Hematopoietic multipotent progenitor cell treated with erythropoietin and hydrocortisone succinate and interleukin-3 and kit ligand, for 17 days (in vitro differentiated cells): Measurements from ENCODE around the gene LRMDA.

Experiments
- DNase-seq: peaks from one replicate; pipeline ENCODE4 v3.0.0-alpha.2; 2015; ENCODE audit warnings: low spot score

Gene LRMDA

DNA sequence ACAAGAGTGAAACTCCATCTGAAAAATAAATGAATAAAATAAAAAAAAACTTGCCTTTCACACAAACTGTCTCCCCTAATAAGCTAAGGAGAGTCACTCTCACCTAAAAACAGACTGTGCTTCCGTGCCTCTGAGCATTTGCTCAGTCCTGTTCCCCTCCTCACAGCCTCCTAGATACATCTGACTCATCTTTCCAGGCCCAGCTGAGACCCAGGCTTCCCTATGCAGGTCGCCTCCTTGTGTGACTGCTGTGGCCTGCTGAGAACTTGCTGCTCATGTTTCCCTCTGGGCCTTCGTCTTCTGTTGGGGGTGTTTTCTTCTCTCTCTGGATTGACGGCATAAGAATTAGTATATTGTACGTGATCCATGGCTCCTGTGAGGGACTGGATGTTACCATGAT lies 777.7 kb downstream of the LRMDA start:
- DNase-seq, result no peak

DNA sequence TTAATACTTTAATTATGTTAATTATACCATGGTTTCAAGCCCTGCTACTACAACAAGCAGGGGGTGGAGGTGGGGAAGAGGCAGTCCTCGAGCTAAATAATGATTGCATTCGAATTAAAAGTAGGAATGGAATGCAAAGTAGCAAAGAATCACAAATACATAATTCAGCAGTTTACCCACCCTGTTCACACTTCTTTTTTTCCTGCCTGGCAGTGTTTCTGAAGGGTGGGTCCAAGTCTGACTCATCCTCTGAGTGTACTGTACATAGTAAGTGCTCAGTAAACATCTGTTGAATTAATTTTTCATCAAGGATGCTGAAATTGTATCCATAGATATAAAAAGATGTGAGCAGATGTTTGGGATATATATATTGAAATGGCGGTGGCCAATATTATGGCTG lies 778.8 kb downstream of the LRMDA start:
- DNase-seq, result no peak

DNA sequence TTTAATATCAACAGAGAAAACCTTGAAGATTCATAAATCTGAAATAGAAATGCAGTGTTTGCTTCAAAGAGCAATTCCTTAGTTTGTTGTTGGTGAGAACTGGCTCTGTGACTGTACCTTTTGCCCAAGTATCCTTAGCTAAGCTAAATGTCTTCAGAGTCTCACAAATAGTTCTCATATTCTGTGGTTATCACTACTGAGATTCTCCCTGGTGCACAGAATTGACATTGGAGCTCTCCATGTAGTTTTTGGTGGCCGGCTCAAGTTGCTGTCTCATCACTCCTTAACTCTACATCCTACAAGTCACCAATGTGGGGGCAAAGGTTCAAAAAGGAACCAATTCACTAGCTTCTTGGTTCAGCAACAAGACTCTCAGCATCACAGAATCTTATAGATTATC lies 780.3 kb downstream of the LRMDA start:
- no peak for DNase-seq

DNA sequence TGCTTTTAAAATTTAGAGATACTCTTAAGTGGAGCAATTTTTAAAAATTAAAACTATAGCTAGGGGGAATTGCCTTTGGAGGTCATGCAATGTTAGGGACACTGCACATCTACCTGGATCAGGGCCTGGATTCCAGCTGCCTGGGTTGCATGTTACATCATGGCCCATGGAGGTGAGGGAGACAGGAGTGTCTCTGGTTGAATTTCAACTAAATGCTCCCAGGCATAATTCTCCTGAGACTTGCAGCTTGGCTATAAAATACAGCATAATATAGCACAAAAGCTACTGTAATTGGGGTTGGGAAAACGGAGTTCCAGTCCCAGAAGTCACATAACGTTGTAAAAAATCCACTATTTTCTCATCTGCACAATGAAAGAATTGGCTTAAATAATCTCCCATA lies 782.5 kb downstream of the LRMDA start:
- no peak for DNase-seq

DNA sequence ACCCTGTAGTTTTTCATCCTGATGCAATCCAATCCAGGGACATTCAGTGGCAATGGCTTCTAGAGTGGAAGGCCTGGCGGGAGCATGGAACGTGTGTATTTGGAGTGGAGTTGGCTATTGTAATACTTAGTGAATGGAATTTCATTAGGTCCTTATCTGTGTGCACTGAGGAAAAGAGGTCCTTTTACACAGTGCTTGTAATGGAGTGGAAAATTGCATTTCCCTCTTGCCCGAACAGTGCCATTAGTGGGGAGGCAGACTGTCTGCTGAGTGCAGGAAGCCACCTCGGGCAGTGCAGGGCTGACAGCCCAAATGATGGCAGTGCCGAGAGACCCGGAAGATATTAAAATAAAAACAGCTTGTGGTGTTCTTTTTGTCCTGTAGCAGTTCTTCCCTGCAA lies 786.6 kb downstream of the LRMDA start:
- no peak for DNase-seq

DNA sequence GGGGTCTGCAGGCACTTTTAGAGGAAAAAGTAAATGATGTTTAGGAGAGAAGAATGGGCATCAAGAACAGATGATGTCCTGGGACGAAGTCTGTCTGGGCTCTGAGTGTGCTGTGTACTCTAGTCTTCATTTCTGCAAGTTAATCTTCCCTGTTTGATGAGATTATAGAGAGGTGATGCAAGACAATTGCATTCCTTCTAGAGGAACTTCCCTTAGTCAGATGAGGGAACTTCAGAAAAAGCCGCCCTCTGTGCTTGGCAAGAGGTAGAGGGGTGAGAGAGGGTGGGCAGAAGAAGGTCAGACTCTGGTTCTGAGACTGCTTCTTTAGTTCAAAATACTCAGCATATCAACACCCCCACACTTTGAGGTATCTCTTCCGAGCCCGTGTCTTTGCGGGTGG lies 797.9 kb downstream of the LRMDA start:
- DNase-seq, result no peak

DNA sequence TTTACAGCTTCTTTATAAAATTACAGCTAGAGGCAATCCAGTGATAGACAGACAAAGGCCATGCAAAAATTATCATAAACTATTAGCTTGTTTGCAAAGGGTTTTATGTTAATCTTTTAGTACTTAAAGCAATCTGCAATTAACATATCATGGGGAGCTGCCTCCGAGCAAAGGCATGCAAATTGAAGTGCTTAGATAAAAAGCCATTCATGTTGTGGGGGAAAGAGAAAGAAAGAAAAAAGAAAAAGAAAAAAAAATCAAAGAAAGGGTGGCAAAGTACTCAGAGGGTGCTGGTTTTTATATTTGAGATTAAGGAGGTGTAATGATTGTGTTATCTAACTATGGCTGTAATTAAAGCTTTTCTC lies 799.5 kb downstream of the LRMDA start:
- no peak for DNase-seq

DNA sequence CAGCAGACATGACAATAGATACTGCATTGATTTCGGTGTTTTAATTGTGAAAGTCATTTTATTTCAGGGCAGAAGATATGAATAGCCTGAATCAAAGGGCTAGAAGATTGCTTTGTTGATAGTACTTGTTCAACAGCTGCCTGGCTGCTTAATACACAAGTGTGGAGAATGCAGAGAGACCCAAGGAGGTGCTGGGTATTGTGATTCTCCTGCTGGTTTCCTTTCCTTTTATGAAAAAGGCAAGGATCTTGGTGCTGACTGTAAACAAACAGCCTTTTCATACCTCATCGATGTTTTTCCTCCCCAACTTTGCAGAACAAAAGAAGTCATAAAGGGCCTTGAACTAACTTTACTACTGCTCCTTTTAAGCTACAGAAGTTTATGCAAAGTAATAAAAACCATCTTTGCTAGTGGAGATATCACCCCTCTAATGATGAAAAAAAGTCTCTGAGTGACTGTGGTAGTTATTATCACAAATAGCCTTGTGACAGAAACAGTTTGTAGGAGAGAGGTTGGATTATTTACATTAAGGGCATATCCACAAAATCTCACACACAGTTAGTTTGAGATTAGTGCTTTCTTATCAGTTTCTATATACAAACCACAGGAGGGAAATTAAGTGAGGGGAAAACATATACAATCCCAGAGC lies 800.0 kb downstream of the LRMDA start:
- DNase-seq, result no peak

DNA sequence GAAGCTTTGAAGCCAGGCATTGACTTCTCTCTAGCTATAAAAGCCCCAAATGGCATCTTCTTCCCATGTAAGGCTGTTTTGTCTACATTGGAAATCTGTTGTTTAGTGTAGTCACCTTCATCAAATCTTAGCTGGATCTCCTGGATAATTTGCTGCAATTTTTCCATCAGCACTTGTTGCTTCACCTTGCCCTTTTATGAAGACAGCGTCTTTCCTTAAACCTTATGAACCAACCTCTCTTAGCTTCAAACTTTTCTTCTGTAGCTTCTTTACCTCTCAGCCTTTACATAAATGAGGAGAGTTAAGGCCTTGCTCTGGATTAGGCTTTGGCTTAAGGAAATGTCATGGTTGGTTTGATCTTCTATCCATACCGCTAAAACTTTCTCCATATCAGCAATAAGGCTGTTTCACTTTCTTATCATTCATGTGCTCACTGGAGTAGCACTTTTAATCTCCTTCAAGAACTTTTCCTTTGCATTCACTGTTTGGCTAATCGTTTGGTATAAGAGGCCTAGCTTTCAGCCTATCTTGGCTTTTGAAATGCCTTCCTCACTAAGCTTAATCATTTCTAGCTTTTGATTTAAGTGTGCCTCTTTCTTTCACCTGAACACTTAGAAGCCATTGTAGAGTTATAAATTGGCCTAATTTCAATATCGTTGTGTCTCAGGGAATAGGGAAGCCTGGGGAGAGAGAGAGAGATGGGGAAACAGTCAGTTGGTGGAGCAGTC lies 803.2 kb downstream of the LRMDA start:
- no peak for DNase-seq

DNA sequence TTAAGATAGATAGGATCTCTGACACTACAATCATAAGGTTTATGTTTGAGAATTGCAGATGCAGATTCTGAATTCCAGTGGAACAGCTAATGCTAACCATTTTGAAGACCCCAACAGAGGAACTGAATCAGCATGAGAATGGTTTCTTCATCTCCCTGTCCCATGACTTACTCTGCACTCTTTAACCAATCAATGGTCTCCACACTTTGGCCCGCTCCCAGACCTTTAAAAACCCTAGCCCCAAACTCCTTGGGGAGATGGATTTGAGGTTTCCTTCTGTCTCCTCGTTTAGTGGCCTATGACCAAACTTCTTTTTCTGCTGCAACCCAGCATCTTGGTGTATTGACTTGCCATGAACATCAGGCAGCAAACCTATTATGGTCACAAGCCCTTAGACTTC lies 804.9 kb downstream of the LRMDA start:
- DNase-seq, result no peak

DNA sequence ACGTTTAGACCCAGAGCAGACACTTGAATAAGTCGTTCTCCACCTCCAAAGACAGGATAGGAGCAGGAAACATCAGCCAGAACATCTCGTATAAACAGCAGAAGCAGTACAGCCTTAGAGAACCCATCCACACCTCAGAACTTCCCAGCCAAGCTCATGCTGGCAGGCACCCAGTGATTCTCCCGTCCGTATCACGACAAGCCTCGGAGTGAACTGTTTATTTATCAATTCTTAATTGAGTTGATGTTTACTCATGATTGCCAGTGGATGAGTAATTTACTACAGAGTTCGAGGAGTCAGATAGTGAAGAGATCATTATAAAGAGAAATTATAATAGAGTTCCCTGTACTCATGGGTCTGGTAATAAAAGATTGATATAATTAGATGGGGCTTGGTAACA lies 811.5 kb downstream of the LRMDA start:
- no peak for DNase-seq

DNA sequence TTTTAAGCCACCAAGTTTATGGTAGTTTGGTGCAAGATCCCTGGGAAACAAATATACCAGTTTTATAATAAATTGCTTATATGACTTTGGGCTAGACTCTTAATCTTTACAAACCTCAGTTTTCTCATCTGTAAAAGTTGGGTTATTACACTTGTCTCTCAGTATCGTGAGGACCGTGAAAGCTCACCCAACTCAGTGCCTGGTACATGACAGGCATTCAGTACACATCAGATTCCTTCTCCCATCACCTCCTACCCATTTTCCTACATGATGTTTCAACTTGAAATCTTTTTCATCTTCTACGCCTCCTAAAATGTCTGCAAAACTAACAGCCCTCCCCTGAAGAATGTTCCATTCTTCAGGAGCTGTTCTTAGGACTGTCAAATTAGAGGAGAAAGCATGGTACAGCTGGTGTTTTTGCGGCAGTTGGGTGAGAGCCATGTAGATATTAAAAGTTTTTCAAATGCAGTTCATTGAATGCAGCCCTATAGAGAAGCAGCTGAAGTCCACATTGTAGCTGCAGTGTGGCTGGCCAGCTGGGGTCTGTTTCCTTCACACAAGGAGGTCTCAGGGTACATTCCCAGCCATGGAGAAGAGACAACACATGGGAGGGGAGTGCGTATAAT lies 812.8 kb downstream of the LRMDA start:
- DNase-seq, result no peak

DNA sequence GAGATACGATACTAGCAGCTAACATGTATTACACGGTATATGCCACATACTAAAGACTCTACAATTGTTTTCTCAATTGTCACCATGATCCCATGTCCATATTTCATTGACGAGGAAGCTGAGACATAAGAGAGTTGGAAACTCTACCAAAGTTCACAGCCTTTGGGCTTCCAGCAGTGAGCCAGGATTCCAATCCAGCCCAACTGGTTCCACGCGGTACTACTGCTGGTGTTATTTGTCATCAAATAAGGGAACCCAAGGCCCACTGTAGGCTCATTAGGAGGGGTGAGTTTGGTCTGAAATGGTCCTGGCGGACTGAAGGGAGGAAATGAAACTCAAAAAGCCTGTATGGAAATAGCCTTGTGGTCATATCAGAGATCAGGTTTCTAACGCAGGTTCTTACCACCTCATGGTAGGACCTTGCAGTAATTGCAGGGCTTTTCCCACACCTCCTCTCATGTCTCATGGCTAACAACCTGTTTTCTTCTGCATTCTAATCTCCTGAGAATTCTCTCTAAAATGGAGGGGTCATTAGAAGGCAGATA lies 814.6 kb downstream of the LRMDA start:
- DNase-seq, result no peak

DNA sequence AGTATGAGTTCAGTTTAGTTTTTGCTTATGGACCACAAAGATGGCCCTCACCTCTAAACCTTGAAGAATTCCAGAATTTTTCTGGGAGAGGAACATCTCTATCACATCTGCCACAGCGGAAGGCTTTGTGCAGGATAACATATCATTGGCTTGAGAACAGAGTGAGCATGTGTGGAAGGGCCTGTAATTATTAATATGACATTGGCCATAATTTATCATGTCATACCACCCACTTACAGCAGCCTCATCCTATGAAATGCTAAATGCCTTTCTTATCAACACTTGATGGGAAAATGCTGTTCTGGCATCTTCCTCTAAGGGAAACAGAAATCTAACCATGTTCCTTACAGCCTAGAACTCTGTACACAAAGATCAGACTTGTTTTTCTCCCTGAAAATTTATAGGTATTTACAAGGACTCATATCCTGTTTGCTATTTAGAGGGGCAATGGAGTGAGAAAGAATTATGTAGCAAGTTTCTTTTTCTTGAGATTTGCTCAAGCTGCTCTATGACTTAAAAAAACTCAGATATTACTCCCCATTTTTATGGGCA lies 817.3 kb downstream of the LRMDA start:
- DNase-seq, result no peak

DNA sequence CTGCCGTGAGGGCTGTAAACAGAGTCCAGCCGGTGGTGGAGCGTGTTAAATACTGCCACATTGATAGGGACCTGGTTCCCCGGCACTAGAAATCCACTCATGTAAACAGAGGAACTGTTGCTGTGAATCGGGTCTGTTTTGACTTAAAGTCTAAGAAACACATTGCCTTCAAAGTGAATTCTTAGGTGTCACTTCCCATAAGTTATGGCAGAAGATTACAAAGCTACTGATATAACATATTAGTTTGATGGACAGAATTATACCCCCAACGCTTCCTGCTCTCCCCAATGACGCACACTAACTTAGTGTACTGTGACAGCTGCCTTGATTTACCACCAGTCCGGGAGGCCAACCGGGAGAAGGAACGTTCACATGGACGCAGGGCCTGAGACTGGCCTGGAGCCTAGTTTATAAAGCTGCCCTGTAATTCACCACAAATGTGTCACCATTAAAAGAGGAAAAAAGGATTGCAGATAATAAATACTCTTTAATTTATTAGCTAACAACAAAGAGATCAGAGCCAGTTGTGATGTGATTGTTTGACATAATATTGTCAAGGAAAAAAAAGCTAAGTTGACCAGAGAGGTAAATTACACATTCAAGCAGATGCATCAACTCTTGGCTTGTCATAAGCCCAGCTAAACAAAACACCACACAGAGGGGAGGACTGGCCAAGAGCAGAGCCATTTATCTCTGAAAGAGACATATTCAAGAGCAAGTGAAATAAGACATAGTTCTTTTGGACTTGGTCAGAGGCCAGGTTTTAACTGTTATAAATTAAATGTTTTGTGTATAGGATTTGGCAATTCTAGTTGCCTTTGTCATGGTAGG lies 820.6 kb downstream of the LRMDA start:
- no peak for DNase-seq

DNA sequence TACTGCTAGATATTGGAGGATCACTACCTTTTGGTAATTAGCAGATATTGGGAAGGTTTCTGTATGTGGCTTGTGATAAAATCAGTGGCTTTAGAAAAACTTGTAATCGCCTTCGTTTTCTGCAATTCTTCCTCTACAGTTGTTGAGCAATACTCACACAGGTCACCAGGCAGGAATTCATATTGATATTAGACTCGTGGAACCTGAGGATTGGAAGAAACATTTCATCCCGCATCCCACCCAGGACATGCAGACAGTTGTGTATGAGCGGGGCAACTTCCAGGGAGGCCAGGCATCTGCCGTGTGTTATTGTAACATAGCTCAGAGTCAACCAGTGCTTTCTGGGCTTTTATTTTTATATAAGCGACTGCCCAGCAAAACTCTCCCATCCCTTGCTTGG lies 821.3 kb downstream of the LRMDA start:
- no peak for DNase-seq

DNA sequence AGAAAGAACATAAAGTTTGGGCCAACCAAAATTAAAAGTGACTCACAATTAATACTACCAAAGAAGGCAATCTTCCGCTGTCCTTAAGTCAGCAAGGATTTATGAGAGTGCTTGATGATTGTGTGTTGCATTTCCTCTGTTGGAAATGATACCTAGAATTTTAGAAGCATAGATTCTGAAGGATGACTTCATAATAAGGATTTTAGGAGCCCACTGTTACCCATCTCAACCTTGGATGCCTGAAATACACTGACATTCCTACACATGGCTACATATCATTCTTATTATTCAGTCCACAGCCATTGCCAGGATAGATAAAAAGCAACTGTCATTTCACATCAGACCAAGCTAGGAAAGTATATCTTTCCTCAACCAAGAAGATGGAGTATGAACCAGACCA lies 823.8 kb downstream of the LRMDA start:
- no peak for DNase-seq

DNA sequence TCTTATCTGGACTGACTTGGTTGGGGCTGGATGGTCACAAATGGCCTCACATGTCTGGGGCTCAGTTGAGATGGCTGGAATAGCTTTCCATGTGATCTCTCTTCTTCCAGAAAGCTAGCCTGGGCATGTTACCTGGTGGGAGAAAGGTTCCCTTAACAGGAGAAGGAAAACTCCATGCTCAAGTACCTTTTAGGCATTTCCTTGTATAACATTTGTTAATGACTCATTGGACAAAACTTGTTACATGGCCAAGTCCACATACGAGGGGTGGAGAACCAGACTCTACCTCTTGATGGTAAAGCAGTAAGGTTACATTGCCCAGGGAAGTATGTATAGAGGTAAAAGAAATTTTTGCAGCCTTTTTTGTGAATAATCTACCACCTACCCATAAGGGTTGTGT lies 826.4 kb downstream of the LRMDA start:
- DNase-seq, result no peak

DNA sequence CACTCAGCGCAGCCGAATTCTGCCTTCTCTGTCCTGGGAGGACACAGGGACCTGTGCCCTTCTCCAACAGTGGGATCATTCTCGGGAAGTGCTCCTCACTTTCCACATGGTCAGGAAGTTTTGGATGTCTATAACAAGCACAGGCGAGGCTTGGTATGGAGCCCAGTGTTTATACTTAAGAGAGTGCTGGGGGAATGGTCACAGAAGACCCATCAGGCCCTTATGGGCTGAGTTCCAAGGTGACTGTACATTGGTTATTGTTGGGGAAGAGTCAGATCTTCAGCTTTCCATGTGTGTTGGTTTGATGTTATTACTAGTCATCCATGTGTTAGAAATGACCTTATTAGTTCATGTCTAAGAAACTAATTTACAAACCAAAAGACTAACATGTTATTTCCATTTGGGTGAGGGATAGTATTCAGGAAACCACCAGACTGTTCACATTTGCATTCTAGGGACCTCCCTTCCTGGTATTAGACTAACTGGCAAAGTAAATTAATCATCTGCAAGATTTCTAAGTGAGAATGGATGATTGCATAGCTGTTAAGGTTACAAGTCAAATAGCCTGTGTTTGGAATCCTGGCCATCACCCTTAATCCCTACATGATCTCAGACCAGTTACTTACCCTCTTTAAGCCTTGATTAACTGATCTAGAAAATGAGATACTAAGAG lies 834.2 kb downstream of the LRMDA start:
- DNase-seq, result no peak

DNA sequence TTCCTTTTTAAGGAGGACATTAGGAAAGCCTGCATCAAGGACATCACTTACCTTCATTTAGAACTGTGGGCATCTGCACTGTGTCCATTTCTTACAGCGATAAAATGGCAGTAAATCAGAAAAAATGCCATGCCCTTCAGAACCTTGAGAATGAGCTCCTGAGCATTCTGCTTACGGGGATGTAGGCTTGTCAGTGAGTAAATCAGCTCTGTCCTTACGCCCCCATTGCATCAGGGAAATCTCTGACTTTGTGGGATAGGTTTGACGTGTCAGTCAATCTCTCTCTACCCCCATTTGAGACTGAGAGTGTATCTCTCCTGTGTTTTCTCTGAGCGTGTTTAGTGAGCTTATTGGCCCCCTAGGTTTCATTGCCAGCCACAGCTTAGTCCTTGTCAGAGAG lies 837.1 kb downstream of the LRMDA start:
- no peak for DNase-seq

DNA sequence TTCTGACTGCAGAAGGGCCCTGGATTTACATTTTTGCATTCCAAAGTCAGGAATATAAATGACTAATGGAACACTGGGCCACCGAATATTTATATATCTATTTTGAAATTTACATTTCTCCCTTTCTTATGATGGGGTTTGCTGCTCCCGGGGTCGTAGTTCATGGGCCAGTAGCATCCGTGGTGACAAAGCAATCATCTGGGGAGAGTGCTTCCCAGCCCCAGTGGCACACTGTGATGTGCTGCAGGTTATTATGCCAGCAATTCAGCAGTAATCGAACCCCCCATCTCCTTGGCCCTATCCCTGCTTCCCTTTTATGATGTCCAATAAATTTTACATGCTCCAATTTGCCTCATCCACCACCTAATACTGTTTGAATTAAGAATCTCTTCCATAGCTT lies 837.5 kb downstream of the LRMDA start:
- no peak for DNase-seq

DNA sequence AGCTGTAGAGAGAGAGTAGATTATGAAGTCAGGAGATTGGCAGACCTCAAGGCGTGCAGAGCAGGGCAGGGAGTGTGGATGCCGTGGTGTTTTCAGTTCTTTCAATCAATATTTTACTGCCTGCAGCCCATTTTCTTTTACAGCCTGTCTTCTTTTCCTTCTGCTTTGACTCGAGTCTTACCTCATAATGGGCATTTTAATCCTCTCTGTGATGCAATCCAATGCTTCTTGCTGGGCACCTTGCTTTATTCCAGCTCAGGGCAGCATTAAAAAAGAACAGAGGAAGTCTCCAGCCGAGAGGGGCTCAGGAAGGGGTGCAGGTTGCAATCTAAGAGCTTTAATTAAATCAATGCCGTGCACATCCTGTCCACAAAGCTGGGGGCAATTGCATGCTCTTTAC lies 839.0 kb downstream of the LRMDA start:
- DNase-seq, result no peak
